Muscle of leg (tissue), 11 donors: ENCODE measurements around the gene TRIM52. TPM values are rescaled to one million over a fixed set of nuclear protein-coding genes. Genes with fewer than 3 reads are reported as not detected.
"Not testable (repeated sequence)": the region's sequence is repeated elsewhere in the genome, so short reads cannot be mapped to it uniquely, and the experiment has no call there.

Source experiments
- DNase-seq: peaks from one replicate; pipeline ENCODE4 v3.0.0; 2013
- H3K27ac ChIP-seq: one replicate; pipeline ENCODE4 v1.5.1; 2013; ENCODE audit warnings: mild to moderate bottlenecking, low read length, control low read depth
- H3K27me3 ChIP-seq: one replicate; pipeline ENCODE4 v1.6.1; 2013; ENCODE audit warnings: low read length; ENCODE audit not compliant: control insufficient read depth, insufficient read depth
- H3K36me3 ChIP-seq: one replicate; pipeline ENCODE4 v1.6.1; 2013; ENCODE audit warnings: low read length; ENCODE audit not compliant: control insufficient read depth, insufficient read depth
- H3K4me1 ChIP-seq: one replicate; pipeline ENCODE4 v1.6.1; 2013; ENCODE audit warnings: low read length; ENCODE audit not compliant: control insufficient read depth, insufficient read depth
- H3K4me3 ChIP-seq: one replicate; pipeline ENCODE4 v1.5.1; 2013; ENCODE audit warnings: low read length, control low read depth
- H3K9me3 ChIP-seq: replicated peaks from 2 replicates; pipeline ENCODE4 v1.6.1; 2013; ENCODE audit warnings: low read depth, low read length; ENCODE audit not compliant: control insufficient read depth
- WGBS: methylation state at CpG from one replicate; pipeline ENCODE4 v1.1.5; 2013; ENCODE audit warnings: missing lambda C conversion rate; ENCODE audit not compliant: insufficient coverage; 5-methylcytosine and 5-hydroxymethylcytosine counted together
- polyA plus RNA-seq, 8 donors: library from polyadenylated mRNA; unstranded; fragments of 120-200 nt; gene quantifications; one replicate each; pipeline versions ENCODE4 v1.2.1 to v1.2.3, GENCODE V29; 2013; ENCODE audit warnings: inconsistent platforms in 1 of 8, low replicate concordance in 1 of 8; ENCODE audit not compliant: insufficient read length in 8 of 8, insufficient read depth in 1 of 8
- total RNA-seq: library from RNA; stranded (reverse); fragments of 120-200 nt; gene quantifications from one replicate; pipeline ENCODE4 v1.2.4, GENCODE V29; 2013

Gene TRIM52
- total and polyA plus RNA-seq, 9 donors = 8.3 to 20.6 (median 11.3) TPM

DNA sequence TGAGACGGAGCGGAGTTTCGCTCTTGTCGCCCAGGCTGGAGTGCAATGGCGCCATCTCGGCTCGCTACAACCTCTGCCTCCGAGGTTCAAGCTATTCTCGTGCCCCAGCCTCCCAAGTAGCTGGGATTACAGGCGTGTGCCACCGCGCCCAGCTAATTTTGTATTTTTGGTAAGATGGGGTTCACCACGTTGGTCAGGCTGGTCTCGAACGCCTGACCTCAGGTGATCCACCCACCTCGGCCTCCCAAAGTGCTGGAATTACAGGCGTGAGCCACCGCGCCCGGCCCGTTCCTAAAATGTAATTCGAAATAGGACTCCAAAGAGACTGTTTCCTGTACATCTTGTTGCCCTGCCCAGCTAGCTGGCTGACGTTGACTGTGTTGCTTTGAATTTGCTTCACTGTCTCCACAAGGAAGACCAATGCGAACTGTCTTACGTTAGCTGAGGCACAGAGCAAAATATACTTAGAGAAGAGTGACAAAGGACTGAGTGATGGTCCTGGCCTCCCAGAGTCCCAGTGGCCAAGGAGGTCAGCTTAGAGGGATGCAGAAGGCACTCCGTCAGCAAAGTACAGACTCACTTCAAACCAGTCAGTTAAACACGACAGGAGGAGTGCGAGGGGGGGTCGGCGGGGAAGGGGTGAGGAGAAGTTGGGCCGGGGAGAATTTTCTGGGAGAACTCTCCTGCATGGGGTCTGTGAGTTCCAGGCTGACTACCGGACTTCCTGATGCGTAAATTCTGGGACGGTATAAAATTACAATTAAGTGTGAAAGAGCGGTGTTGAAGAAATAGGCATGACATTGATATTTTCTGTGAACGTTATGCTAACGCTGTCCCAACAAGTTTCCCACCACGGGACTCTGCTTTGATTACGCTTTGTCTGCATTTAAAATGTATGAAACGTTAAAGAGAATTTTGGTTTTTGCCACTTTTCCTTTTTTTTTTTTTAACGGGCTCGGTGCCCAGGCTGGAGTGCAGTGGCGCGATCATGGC, 44.6 kb downstream of the TRIM52 start:
- Histone ChIP-seq H3K27me3 (peaks cover 23% of the 10 kb centered on the region), H3K4me3 (peak overlapping the region; percentile 52), H3K36me3 (no peaks in the 10 kb centered on the region), H3K4me1 (peaks cover 23% of the 10 kb centered on the region), H3K27ac (no peak overlapping the region), H3K9me3 (no peaks in the 10 kb centered on the region)
- DNase-seq = no peak
- 38% methylated on average over 29 of the region's 44 CpGs for WGBS

DNA sequence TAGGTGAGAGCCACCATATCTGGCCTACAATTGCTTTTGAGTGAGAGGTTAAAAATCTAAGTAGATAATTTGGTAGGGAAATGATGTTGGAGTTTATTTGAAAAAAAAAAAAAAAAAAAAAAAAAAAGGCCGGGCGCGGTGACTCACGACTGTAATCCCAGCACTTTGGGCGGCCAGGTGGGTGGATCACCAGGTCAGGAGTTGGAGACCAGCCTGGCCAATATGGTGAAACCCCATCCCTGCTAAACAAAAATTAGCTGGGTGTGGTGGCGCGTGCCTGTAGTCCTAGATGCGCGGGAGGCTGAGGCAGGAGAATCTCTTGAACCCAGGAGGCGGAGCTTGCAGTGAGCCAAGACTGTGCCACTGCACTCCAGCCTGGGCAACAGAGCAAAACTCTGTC, 46.7 kb downstream of the TRIM52 start:
- H3K9me3 ChIP-seq, H3K36me3 ChIP-seq, H3K27ac ChIP-seq, DNase-seq, H3K4me3 ChIP-seq: not testable (repeated sequence)
- Histone ChIP-seq H3K27me3 (peaks cover 16% of the 10 kb centered on the region), H3K4me1 (peaks cover 23% of the 10 kb centered on the region)
- WGBS = 95% methylated on average over 6 of the region's 10 CpGs

DNA sequence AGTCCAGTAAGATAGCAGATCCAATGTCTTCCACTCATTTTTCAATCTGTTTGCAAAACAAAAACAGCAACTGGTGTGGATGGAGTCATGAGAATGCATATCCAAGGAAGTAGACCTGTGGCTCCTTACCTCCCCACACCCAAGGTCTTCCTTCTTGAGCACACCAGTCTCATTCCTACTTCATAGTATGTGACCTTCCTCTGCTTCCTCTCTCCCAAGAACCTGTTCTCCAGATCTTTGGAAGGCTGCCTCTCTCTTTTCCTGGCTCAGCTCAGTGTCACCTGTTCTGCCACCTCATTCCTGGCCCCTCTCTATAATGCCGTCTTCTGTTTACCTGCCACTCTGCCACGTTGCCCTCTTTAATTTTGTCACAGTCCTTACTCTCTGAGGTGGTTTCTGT, 48.0 kb downstream of the TRIM52 start:
- Histone ChIP-seq H3K9me3 (no peaks in the 10 kb centered on the region), H3K36me3 (no peaks in the 10 kb centered on the region), H3K27ac (no peak overlapping the region), H3K4me3 (no peak overlapping the region), H3K27me3 (peaks cover 16% of the 10 kb centered on the region), H3K4me1 (peaks cover 22% of the 10 kb centered on the region)
- no peak for DNase-seq
- no CpG with 5 or more reads among the region's 2 CpGs for WGBS

DNA sequence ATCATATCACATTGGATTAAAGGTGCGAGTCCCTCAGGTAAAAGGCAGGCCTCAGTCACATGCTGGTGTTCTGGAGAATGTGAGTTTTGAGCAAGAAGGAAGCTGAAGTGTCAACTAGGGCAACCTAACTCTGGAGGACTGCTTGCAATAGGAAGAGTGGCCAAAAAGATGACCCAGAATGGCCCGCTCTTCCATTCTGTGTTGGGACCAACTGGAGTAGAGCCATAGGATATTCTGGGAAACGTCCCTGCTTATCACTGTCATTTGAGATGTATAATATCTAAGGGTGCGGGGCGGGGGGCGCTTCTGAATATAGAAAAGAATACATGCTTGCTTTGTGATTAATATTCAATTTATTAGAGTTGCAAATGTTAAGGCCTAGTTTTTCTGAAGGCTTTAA, 48.9 kb downstream of the TRIM52 start:
- WGBS = 71% methylated on average over 1 of the region's 6 CpGs
- Histone ChIP-seq H3K27ac (no peak overlapping the region), H3K4me1 (peaks cover 14% of the 10 kb centered on the region), H3K36me3 (no peaks in the 10 kb centered on the region), H3K27me3 (peaks cover 16% of the 10 kb centered on the region), H3K4me3 (no peak overlapping the region), H3K9me3 (no peaks in the 10 kb centered on the region)
- DNase-seq = no peak

DNA sequence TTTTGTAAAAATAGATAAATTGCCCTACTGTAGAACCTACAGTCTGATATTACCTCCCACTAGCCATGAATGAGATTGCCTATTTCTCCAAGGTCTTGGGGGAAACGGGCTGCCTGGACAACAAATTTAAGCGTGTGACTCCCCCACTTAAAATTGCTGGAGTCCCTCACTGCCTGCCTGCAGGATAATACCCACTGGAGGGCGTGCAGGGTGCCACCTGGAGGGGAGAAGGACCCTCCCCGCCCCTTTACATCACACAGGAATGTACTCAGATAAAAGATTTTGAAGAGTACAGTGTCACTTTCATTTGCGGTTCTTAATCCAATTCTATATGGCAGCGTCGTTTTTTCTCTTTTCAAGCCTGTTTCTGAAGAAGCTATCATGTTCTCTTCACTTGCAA, 49.7 kb downstream of the TRIM52 start:
- H3K36me3 ChIP-seq = no peaks in the 10 kb centered on the region
- 34% methylated on average over 5 of the region's 7 CpGs for WGBS
- H3K4me3 ChIP-seq = no peak overlapping the region
- peaks cover 9% of the 10 kb centered on the region for H3K27me3 ChIP-seq
- peaks cover 15% of the 10 kb centered on the region for H3K4me1 ChIP-seq
- no peaks in the 10 kb centered on the region for H3K9me3 ChIP-seq
- no peak overlapping the region for H3K27ac ChIP-seq
- no peak for DNase-seq

DNA sequence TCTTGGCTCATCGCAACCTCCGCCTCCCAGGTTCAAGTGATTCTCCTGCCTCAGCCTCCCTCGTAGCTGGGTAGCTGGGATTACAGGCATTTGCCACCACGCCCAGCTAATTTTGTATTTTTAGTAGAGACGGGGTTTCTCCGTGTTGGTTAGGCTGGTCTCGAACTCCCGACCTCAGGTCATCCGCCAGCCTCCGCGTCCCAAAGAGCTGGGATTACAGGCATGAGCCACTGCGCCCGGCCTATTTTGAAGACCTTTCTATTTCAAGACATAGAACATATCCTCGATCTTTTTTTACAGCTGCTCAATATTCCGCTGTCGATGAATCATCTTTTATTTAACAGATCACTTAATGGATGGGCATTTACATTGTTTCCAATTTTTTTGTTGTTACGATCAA, 50.2 kb downstream of the TRIM52 start:
- not testable (repeated sequence) for H3K9me3 ChIP-seq, H3K4me3 ChIP-seq, H3K27ac ChIP-seq, DNase-seq, H3K27me3 ChIP-seq, H3K36me3 ChIP-seq
- H3K4me1 ChIP-seq = peaks cover 16% of the 10 kb centered on the region
- WGBS = 62% methylated on average over 7 of the region's 17 CpGs

DNA sequence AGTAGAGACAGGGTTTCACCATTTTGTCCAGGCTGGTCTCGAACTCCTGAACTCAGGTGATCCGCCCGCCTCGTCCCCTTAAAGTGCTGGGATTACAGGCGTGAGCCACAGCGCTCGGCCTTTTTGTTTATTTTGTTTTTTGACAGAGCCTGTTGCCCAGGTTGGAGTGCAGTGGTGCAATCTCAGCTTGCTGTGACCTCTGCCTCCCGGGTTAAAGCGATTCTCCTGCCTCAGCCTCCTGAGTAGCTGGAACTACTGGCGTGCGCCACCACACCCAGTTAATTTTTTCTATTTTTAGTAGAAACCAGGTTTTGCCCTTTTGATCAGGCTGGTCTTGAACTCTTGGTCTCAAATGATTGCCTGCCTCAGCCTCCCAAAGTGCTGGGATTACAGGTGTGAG, 50.8 kb downstream of the TRIM52 start:
- not testable (repeated sequence) for H3K27ac ChIP-seq, H3K36me3 ChIP-seq, DNase-seq, H3K9me3 ChIP-seq, H3K4me3 ChIP-seq
- Histone ChIP-seq H3K4me1 (peaks cover 21% of the 10 kb centered on the region), H3K27me3 (peaks cover 15% of the 10 kb centered on the region)
- 74% methylated on average over 7 of the region's 11 CpGs for WGBS

DNA sequence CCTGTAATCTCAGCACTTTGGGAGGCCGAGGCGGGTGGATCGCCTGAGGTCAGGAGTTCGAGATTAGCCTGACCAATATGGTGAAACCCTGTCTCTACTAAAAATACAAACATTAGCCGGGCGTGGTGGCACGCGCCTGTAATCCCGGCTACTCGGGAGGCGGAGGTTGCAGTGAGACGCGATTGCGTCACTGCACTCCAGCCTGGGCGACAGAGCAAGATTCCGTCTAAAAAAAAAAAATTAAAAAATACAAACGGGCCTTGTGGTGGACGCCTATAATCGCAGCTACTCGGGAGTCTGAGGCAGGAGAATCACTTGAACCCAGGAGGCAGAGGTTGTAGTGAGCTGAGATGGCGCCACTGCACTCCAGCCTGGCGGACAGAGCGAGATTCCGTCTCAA, 51.9 kb downstream of the TRIM52 start:
- 85% methylated on average over 20 of the region's 24 CpGs for WGBS
- H3K27ac ChIP-seq, H3K9me3 ChIP-seq, DNase-seq, H3K36me3 ChIP-seq, H3K4me3 ChIP-seq: not testable (repeated sequence)
- Histone ChIP-seq H3K27me3 (peaks cover 19% of the 10 kb centered on the region), H3K4me1 (peaks cover 24% of the 10 kb centered on the region)

DNA sequence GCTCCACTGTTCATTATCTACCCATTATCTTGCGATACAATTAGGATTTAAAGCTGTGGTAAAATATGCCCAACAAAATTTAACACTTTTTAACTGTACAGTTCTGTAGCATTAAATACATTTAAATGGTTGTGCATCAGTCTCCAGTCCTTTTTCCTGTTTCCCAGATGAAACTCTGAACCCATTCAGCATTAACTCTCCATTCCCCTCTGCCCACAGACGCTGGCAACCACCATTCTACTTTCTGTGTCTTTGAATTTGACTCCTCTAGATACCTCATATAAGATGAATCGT, 53.0 kb downstream of the TRIM52 start:
- no peak for DNase-seq
- Histone ChIP-seq H3K36me3 (no peaks in the 10 kb centered on the region), H3K27me3 (peaks cover 26% of the 10 kb centered on the region), H3K27ac (no peak overlapping the region), H3K4me3 (no peak overlapping the region), H3K4me1 (peaks cover 32% of the 10 kb centered on the region), H3K9me3 (no peaks in the 10 kb centered on the region)
- 51% methylated on average over 2 of the region's 3 CpGs for WGBS

DNA sequence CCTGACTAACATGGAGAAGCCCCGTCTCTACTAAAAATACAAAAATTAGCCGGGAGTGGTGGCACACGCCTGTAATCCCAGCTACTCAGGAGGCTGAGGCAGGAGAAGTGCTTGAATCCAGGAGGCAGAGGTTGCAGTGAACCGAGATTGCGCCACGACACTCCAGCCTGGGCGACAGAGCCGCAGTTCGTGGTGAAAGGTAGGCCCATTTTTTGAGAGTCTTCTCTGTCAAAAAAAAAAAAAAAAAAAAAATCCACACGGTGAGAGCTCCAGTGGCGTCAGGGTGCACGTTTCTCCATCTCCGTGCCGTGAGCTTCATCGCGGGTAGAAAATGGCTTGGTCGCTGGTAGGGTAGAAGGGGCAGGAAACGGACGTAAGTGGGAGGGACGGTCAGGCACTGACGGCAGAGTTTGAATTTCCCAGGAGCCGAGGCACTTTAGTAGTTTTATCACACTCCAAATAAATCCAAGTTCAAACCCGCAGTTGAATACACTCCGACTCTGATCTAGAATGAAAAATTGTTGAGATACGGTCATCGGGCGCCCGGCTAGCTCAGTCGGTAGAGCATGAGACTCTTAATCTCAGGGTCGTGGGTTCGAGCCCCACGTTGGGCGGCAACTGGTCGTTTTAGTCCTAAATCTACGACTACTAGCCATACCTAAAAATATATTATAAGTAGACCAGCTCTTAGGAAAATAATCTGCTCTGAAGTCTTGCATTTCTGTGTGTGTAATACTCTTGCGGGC, 53.6 kb downstream of the TRIM52 start:
- H3K9me3 ChIP-seq = no peaks in the 10 kb centered on the region
- peaks cover 30% of the 10 kb centered on the region for H3K27me3 ChIP-seq
- H3K36me3 ChIP-seq = no peaks in the 10 kb centered on the region
- DNase-seq = peak; percentile 92
- peak overlapping the region; percentile 46 for H3K4me3 ChIP-seq
- WGBS = 2% methylated on average over 10 of the region's 36 CpGs
- peak overlapping the region; percentile 76 for H3K27ac ChIP-seq
- peaks cover 32% of the 10 kb centered on the region for H3K4me1 ChIP-seq
